ENCODE results near the gene KRT17.

GRCh38 chr17:41650794-41651624, 26.6 kb upstream of the KRT17 start:
- TF ChIP-seq CTCF (IDR thresholded peaks at IDR 0.05) (no peak), EZH2 (IDR thresholded peaks at IDR 0.05; ENCODE audit: borderline replicate concordance, insufficient read depth, low read depth, low read length, poor library complexity, severe bottlenecking) (no peak)
